Measurements from ENCODE around the gene ADNP.

GRCh38 chr20:50921803-50922501 lies 9.3 kb downstream of the ADNP start:
- TF ChIP-seq ZNF317 (CRISPR knock-in tag; IDR thresholded peaks at IDR 0.05; ENCODE audit: borderline replicate concordance, low read depth) = no peak
- TF ChIP-seq CTCF (IDR thresholded peaks at IDR 0.05) = no peak
- no peak for TF ChIP-seq MLX (CRISPR knock-in tag; IDR thresholded peaks at IDR 0.05)
- no peak for TF ChIP-seq GTF2I (CRISPR knock-in tag; conservative IDR thresholded peaks at IDR 0.05)
- no peak for TF ChIP-seq AFF4 (CRISPR knock-in tag; IDR thresholded peaks at IDR 0.05; ENCODE audit: borderline replicate concordance)
- TF ChIP-seq NR2C2 (CRISPR knock-in tag; IDR thresholded peaks at IDR 0.05) = no peak
- TF ChIP-seq JAZF1 (CRISPR knock-in tag; IDR thresholded peaks at IDR 0.05) = no peak
- TF ChIP-seq ZNF416 (CRISPR knock-in tag; IDR thresholded peaks at IDR 0.05) = no peak
